SIG-M5 (cell line): ENCODE results near the gene NXPE3.

ENCODE experiments used
- DNase-seq: peaks from one replicate; lab custom pipeline; 2025; lab: John Stamatoyannopoulos, UW

NXPE3 gene

DNA sequence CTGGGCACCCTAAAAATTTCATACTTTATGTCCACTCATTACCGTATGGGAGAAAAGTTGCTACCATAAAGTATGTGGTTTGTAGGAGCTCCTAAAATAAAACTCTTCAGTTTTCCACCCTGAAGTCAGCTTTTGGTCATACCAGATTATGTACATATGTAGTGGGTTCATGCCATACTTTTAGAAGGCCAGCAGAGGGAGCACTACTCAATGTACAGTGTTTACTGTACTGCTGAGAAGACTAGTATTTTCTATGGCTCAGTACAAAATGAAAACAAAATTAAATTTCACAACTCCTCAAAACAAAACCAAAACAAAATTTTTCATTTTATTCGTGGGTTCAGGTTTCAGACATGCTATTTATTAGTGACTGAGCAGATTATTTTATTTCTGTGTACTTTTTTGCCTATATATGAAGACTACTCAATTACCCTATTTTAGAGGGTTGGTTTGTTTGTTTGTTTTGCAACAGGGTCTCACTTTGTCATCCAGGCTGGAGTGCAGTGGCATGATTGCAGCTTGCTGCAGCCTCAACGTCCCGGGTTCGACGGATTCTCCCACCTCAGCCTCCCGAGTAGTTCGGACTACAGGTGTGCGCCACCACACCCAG lies 24.3 kb downstream of the NXPE3 start:
- peak; percentile 31 for DNase-seq

GRCh38 chr3:101803939-101804338 lies 24.9 kb downstream of the NXPE3 start:
- DNase-seq, result no peak

GRCh38 chr3:101806491-101806890 lies 27.5 kb downstream of the NXPE3 start:
- no peak for DNase-seq

DNA sequence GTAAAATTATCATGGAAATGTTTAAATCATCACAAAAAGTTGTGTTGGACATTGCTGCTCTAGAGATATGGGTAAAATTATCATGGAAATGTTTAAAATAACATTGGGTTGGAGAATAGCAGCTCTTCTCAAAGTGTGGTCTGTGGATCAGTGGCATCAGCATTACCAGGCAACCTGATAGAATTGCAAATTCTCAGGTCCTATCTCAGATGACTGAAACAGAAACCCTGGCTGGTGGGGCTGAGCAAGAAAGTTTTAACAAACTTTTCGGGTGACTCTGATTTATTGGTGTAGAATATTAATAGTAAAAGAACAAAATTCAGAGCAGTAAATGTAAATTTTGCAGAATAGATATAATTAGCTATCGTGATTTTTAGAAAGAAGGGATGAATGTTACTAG lies 28.9 kb downstream of the NXPE3 start:
- DNase-seq, result no peak

- DNase-seq, result peak; percentile 27
Observed at GRCh38 chr3:101809178-101810021, 30.4 kb downstream of the NXPE3 start.

DNA sequence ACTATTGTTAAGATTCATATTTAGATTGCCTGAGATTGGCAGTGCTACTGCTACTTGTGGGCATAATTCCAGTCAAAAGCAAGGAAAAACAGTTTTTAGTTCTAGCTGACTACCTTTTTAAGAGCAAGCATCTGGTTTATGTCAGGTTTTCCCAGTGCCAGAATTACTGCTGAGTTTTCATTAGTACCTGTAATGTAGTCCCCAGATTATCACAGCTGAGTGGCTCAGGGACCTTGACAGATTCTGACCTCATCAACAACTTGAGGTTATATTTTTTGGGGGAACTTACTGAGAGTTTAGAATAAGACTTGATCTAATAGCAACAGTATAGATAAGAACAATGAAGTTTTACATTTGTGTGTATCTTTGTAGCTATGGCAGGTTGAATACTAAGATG lies 31.0 kb downstream of the NXPE3 start:
- DNase-seq, result no peak

DNA sequence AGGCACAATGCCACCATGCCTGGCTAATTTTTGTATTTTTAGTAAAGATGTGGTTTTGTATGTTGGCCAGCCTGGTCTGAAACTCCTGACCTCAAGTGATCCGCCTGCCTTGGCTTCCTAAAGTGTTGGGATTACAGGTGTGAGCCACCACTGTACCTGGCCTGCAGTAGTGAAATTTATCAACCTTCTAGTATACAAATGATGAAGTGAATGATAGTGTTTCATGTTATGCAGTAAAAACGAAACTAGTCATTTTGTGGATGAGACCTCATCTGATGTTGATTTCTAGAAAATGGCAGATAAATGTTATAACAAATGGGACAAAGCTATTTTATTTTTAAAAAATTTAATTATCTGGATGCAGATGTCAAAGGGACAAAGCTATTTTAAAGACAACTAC lies 32.9 kb downstream of the NXPE3 start:
- DNase-seq, result no peak

- no peak for DNase-seq
Observed at GRCh38 chr3:101812895-101813294, 33.9 kb downstream of the NXPE3 start.

GRCh38 chr3:101813817-101814440 lies 34.9 kb downstream of the NXPE3 start:
- DNase-seq, result no peak

- DNase-seq, result no peak
Observed at GRCh38 chr3:101814835-101815234, 35.8 kb downstream of the NXPE3 start.

DNA sequence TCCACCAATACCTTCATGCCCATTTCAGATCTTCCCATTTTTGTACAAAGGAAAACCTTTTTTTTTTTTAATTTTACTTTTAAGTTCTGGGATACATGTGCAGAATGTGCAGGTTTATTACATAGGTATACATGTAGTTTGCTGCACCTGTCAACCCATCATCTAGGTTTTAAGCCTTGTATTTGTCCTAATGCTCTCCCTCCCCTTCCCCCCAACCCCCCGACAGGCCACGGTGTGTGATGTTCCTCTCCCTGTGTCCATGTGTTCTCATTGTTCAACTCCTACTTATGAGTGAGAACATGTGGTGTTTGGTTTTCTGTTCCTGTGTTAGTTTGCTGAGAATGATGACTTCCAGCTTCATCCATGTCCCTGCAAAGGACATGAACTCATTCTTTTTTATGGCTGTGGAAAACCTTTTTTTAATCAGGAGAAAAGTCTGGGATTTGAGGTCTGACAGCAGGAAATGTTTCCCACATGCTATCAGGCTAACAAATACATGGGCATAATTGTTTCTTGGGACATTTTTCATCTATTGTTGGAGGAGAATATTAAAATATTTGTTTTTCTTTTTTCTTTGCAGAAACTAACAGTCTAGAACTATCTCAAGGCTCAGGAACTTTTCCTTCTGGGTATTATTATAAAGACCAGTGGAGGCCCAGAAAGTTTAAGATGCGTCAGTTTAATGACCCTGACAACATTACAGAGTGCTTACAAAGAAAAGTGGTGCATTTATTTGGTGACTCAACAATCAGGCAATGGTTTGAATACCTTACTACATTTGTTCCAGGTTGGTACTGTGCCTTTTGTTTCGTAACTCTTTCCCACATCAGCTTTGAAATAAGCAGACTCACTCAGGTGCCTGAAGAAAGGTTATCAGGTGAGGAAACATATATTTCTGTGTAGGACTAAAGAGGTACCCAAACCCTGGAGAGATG lies 37.5 kb downstream of the NXPE3 start:
- no peak for DNase-seq

DNA sequence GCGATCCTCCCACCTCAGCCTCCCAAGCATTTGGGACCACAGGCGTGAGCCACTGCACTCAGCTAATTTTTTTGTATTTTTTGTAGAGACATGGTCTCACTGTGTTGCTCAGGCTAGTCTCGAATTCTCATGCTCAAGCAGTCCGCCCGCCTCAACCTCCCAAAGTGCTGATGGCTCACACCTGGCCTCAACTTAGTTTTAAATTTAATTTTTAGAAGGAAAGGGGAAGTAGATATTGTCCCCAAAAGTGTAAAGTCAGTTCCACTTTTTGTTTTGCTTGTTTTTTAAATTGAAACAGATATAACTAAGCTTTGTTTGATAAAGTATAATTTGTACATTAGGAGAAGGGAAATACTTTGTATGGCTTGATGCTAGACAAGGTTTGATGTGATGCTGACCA lies 39.0 kb downstream of the NXPE3 start:
- no peak for DNase-seq

GRCh38 chr3:101819649-101820206 lies 40.7 kb downstream of the NXPE3 start:
- no peak for DNase-seq

- no peak for DNase-seq
Observed at GRCh38 chr3:101821503-101821902, 42.5 kb downstream of the NXPE3 start.

- no peak for DNase-seq
Observed at GRCh38 chr3:101823525-101823924, 44.5 kb downstream of the NXPE3 start.

- no peak for DNase-seq
Observed at GRCh38 chr3:101824702-101825101, 45.7 kb downstream of the NXPE3 start.

DNA sequence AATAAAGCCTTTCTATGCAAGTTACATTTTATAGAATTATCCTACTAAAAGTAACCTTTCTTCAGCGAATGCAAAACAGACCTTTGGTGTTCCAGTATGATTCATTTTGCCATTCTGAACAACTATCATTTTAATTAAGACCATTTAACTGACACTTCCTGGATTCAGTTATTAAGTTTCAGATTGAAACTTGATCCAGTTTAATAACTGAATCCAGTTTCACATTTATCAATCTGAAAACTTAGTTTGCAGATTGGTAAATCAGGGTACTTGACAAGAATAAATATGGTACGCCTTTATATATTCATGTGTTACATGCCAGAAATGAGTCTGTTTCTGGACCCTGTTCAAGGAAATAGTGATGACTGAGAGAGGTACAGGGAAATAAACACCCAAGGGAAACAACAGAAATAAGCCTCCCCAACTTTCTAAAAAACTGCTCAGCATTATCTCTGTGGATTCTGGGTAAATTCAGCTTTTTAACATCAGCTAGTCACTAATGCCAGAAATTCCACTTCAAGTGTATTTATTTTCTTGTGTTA lies 47.0 kb downstream of the NXPE3 start:
- no peak for DNase-seq

DNA sequence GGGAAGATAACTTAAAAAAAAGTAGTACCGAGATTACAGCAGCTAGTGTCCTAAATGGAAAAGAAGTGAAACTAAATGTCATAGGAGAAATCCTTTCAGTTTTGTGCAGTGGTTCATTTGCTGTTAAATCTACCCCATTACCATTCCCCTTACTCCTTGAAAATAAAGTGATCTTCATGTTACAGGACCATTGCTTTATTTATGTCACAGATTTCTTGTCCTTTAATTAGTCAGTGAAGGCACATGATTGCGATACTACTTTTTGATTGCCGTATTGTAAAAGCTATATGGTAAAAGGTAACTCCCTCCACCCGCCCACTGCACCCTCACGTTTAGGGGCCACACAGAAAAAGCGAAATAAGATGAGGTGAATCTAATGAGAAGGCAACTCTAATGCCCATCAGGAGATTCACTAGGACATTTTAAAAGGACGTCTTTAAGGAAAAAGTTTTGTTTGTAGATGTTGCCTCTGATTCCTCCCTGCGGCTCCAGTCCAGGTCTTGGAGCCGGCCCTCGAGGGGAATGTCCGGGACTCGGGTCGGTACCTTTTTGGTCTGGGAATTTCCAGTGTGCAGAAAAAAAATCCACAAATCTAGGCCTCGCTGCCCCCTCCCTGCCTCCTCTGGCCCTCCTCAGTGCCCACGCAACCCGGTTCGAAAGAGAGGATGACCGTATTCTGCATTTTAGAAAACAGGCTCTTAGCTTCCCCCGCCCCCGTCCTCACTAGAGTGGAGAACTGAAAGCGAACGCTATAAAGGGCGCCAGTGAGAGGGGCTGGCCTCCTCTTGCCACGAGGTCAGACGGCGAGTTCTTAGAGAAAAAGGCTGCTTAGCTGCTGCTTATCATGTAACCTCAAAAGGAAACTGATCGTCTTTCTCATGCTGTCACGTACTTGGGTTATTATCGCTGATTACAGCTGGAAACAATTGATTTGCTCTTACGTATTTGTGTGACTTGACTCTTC lies 48.5 kb downstream of the NXPE3 start:
- DNase-seq, result peak; percentile 42

GRCh38 chr3:101828276-101828675 lies 49.3 kb downstream of the NXPE3 start:
- DNase-seq, result no peak

DNA sequence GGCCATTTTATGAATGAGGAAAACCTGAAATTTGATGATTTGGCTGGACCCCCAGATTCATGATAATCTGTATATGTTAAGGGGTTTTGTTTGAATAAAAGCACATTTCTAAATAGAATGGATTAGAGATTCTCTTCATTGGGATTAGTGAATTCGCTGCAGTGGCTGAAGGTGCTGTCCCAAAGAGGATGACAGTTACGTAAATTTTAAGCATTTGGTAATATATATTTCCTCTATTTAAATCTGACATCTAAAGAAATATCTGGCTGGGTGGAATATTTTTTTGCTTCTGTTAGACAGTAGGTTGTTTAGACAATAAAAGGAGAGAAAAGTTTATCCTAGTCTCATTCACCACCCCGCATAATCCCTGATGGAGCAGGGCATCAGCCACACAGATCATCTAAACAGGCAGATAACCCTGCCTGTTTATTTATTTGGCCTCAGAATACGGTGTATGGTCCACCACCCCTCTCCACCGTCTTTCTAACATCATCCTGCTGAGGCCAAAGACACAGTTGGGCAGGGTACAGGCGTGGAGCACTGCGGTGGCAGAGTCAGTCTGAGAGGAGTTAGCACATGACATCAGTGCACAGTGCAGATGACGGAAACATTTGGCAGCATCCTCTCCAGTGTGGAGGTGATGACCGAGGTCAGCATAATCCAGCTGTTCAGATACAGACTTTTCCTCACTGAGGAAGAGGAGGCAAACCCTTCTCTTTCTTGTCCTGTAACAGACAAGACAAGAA lies 49.9 kb downstream of the NXPE3 start:
- DNase-seq, result no peak
